Uterus (tissue), 4 donors: ENCODE measurements around the gene PIAS1. TPM values are rescaled to one million over a fixed set of nuclear protein-coding genes. Genes with fewer than 3 reads are reported as not detected.

Source experiments
- DNase-seq, 2 donors: peaks; one replicate each; pipeline ENCODE4 v3.0.0-alpha.2; 2019 to 2020
- H3K27ac ChIP-seq, 2 donors: fragments of 200-600 bp; sonication (generic); 1 replicate in 1 of 2; 2 replicates in 1 of 2; pipeline ENCODE4 v1.5.1; 2016 to 2018
- H3K27me3 ChIP-seq, 2 donors: fragments of 200-600 bp; sonication (generic); one replicate each; pipeline ENCODE4 v1.5.1; 2018 to 2019; ENCODE audit warnings: control low read depth in 1 of 2
- H3K36me3 ChIP-seq, 2 donors: fragments of 200-600 bp; sonication (generic); one replicate each; pipeline ENCODE4 v1.5.1; 2019; ENCODE audit warnings: control low read depth in 1 of 2
- H3K4me1 ChIP-seq, 2 donors: fragments of 200-600 bp; sonication (generic); one replicate each; pipeline ENCODE4 v1.5.1; 2018 to 2019; ENCODE audit warnings: control low read depth in 1 of 2
- H3K4me3 ChIP-seq, 2 donors: fragments of 200-600 bp; sonication (generic); 1 replicate in 1 of 2; 2 replicates in 1 of 2; pipeline ENCODE4 v1.5.1; 2018 to 2019; ENCODE audit warnings: mild to moderate bottlenecking in 1 of 2
- H3K9me3 ChIP-seq, 2 donors: fragments of 200-600 bp; sonication (generic); one replicate each; pipeline ENCODE4 v1.5.1; 2019; ENCODE audit warnings: control low read depth in 1 of 2
- CTCF ChIP-seq, 4 experiments: fragments of 200-600 bp in 2 of 4; fragments of 450-650 bp in 2 of 4; sonication (generic) in 2 of 4; IDR thresholded peaks; one replicate each; pipeline ENCODE4 v1.5.1; 2016 to 2019; ENCODE audit warnings: antibody characterized with exemption in 4 of 4, mild to moderate bottlenecking in 2 of 4, moderate library complexity in 1 of 4
- POLR2A ChIP-seq, 2 donors: fragments of 450-650 bp; IDR thresholded peaks; one replicate each; pipeline ENCODE4 v1.6.1; 2016; ENCODE audit warnings: antibody characterized with exemption in 2 of 2, mild to moderate bottlenecking in 1 of 2, moderate library complexity in 1 of 2
- intact Hi-C: fragments of 100-400 bp; cut with DNase I; formaldehyde crosslinking; loops from one replicate; pipeline ENCODE4 v1.15.1; 2023; ENCODE audit warnings: low total_unique reads
- total RNA-seq, 4 donors: library from RNA; depleted of rRNA in 3 of 4; stranded (reverse); fragments of >200 nt in 3 of 4; gene quantifications; one replicate each; pipeline versions ENCODE4 v1.1.0 to v1.2.4, GENCODE V29; 2014 to 2023
- donor health status: DM: yes; HTN: yes; CAD: no.

PIAS1 gene
- total RNA-seq, 4 donors from 2014 or later = 19.1 to 171 (median 95.9) TPM

- Histone ChIP-seq H3K4me3 (no peak overlapping the region), H3K27me3 (no peaks in the 10 kb centered on the region), H3K9me3 (no peaks in the 10 kb centered on the region), H3K4me1 (no peaks in the 10 kb centered on the region), H3K27ac (no peak overlapping the region), H3K36me3 (no peaks in the 10 kb centered on the region)
- TF ChIP-seq POLR2A (IDR thresholded peaks at IDR 0.05) (no peak), CTCF (IDR thresholded peaks at IDR 0.05) (no peak)
- no peak for DNase-seq
- intact Hi-C loops = no loop called here
Measured at GRCh38 chr15:68213991-68214837, 160.1 kb downstream of the PIAS1 start.

- H3K4me1 ChIP-seq = no peaks in the 10 kb centered on the region
- TF ChIP-seq POLR2A (IDR thresholded peaks at IDR 0.05) (no peak), CTCF (IDR thresholded peaks at IDR 0.05) (no peak)
- intact Hi-C loops = no loop called here
- no peak overlapping the region for H3K27ac ChIP-seq
- no peak for DNase-seq
- H3K4me3 ChIP-seq = no peak overlapping the region
- H3K36me3 ChIP-seq = no peaks in the 10 kb centered on the region
- no peaks in the 10 kb centered on the region for H3K9me3 ChIP-seq
- no peaks in the 10 kb centered on the region for H3K27me3 ChIP-seq
Measured at GRCh38 chr15:68214838-68215254, 160.7 kb downstream of the PIAS1 start.

GRCh38 chr15:68217341-68217740, 163.2 kb downstream of the PIAS1 start:
- H3K27ac ChIP-seq = no peak overlapping the region
- intact Hi-C loops = no loop called here
- H3K9me3 ChIP-seq = no peaks in the 10 kb centered on the region
- H3K27me3 ChIP-seq = no peaks in the 10 kb centered on the region
- TF ChIP-seq POLR2A (IDR thresholded peaks at IDR 0.05) (no peak), CTCF (IDR thresholded peaks at IDR 0.05) (no peak)
- no peak overlapping the region for H3K4me3 ChIP-seq
- no peaks in the 10 kb centered on the region for H3K36me3 ChIP-seq
- no peaks in the 10 kb centered on the region for H3K4me1 ChIP-seq
- DNase-seq = no peak

GRCh38 chr15:68218331-68218730, 164.2 kb downstream of the PIAS1 start:
- DNase-seq = no peak
- Histone ChIP-seq H3K4me3 (no peak overlapping the region), H3K27me3 (no peaks in the 10 kb centered on the region), H3K36me3 (no peaks in the 10 kb centered on the region), H3K27ac (no peak overlapping the region), H3K9me3 (no peaks in the 10 kb centered on the region), H3K4me1 (no peaks in the 10 kb centered on the region)
- intact Hi-C loops = no loop called here
- TF ChIP-seq POLR2A (IDR thresholded peaks at IDR 0.05) (no peak), CTCF (IDR thresholded peaks at IDR 0.05) (no peak)
